ENCODE data around the gene HOXA2. TPM values are rescaled to one million over a fixed set of nuclear protein-coding genes. Genes with fewer than 3 reads are reported as not detected.

Gene HOXA2
- total and polyA plus RNA-seq, 4 donors, result 0.44 to 3.4 (median 1.5) TPM

GRCh38 chr7:27112361-27112760 is 9.9 kb upstream of the HOXA2 start:
- H3K36me3 ChIP-seq (ENCODE audit: control insufficient read depth in 4 of 4, insufficient read depth in 4 of 4, low read length in 4 of 4), result peaks cover 0 to 54% (median 6%) of the 10 kb centered on the region in 4 donors
- TF ChIP-seq CTCF (IDR thresholded peaks at IDR 0.05; ENCODE audit: control extremely low read depth, extremely low read depth), result no peak
- DNase-seq (peak in 1 of 3 donors; percentile 39), ATAC-seq (ENCODE audit: insufficient read depth, low FRiP score) (no peak)
- WGBS, 2 donors, result 38 to 67% methylated on average over 4 of the region's 4 CpGs
- H3K4me3 ChIP-seq, result no peak overlapping the region
- H3K9ac ChIP-seq (ENCODE audit: insufficient read depth in 1 of 2, low read length in 2 of 2), result peak overlapping the region in 1 of 2 donors; percentile 95
- peaks cover 0 to 54% (median 6%) of the 10 kb centered on the region in 3 donors for H3K27me3 ChIP-seq (ENCODE audit: control insufficient read depth in 3 of 3, insufficient read depth in 3 of 3, low read length in 2 of 3)
- no peaks in the 10 kb centered on the region for H3K9me3 ChIP-seq (ENCODE audit: control insufficient read depth in 4 of 4, insufficient read depth in 3 of 4, low read length in 3 of 4)
- peaks cover 0 to 44% (median 18%) of the 10 kb centered on the region in 5 donors for H3K4me1 ChIP-seq (ENCODE audit: control insufficient read depth in 5 of 5, insufficient read depth in 5 of 5, low read length in 5 of 5)
- no peak overlapping the region for H3K27ac ChIP-seq (ENCODE audit: low read depth in 1 of 2, low read length in 1 of 2)

- Histone ChIP-seq H3K9me3 (ENCODE audit: control insufficient read depth in 4 of 4, insufficient read depth in 3 of 4, low read length in 3 of 4) (no peaks in the 10 kb centered on the region), H3K4me1 (ENCODE audit: control insufficient read depth in 5 of 5, insufficient read depth in 5 of 5, low read length in 5 of 5) (peaks cover 0 to 38% (median 18%) of the 10 kb centered on the region in 5 donors), H3K27ac (ENCODE audit: low read depth in 1 of 2, low read length in 1 of 2) (no peak overlapping the region), H3K27me3 (ENCODE audit: control insufficient read depth in 3 of 3, insufficient read depth in 3 of 3, low read length in 2 of 3) (peaks cover 0 to 54% (median 3%) of the 10 kb centered on the region in 3 donors), H3K9ac (ENCODE audit: insufficient read depth in 1 of 2, low read length in 2 of 2) (peak overlapping the region; percentile 37 to 95), H3K4me3 (no peak overlapping the region), H3K36me3 (ENCODE audit: control insufficient read depth in 4 of 4, insufficient read depth in 4 of 4, low read length in 4 of 4) (peaks cover 0 to 48% (median 6%) of the 10 kb centered on the region in 4 donors)
- ATAC-seq (ENCODE audit: insufficient read depth, low FRiP score), result no peak
- WGBS, 2 donors, result 34 to 50% methylated on average over 4 of the region's 4 CpGs
- TF ChIP-seq CTCF (IDR thresholded peaks at IDR 0.05; ENCODE audit: control extremely low read depth, extremely low read depth), result no peak
- DNase-seq, result peak in 1 of 3 donors; percentile 87
Observed at GRCh38 chr7:27111751-27112277, 9.3 kb upstream of the HOXA2 start.

- 55 to 67% methylated on average over 6 of the region's 6 CpGs for WGBS, 2 donors
- TF ChIP-seq CTCF (IDR thresholded peaks at IDR 0.05; ENCODE audit: control extremely low read depth, extremely low read depth), result no peak
- H3K4me1 ChIP-seq (ENCODE audit: control insufficient read depth in 5 of 5, insufficient read depth in 5 of 5, low read length in 5 of 5), result peaks cover 0 to 43% (median 18%) of the 10 kb centered on the region in 5 donors
- H3K9me3 ChIP-seq (ENCODE audit: control insufficient read depth in 4 of 4, insufficient read depth in 3 of 4, low read length in 3 of 4), result no peaks in the 10 kb centered on the region
- peak overlapping the region in 1 of 2 donors; percentile 79 for H3K27ac ChIP-seq (ENCODE audit: low read depth in 1 of 2, low read length in 1 of 2)
- no peak overlapping the region for H3K4me3 ChIP-seq
- H3K9ac ChIP-seq (ENCODE audit: insufficient read depth in 1 of 2, low read length in 2 of 2), result peak overlapping the region; percentile 37 to 95
- no peak for ATAC-seq (ENCODE audit: insufficient read depth, low FRiP score)
- H3K36me3 ChIP-seq (ENCODE audit: control insufficient read depth in 4 of 4, insufficient read depth in 4 of 4, low read length in 4 of 4), result peaks cover 0 to 44% (median 6%) of the 10 kb centered on the region in 4 donors
- peaks cover 0 to 54% (median 3%) of the 10 kb centered on the region in 3 donors for H3K27me3 ChIP-seq (ENCODE audit: control insufficient read depth in 3 of 3, insufficient read depth in 3 of 3, low read length in 2 of 3)
- DNase-seq, result peak in 1 of 3 donors; percentile 63
Observed at GRCh38 chr7:27111042-27111750, 8.7 kb upstream of the HOXA2 start.

All from lung (tissue), 12 donors.